Left kidney (tissue), 2 donors: ENCODE results near the gene DCP1A. TPM values are rescaled to one million over a fixed set of nuclear protein-coding genes. Genes with fewer than 3 reads are reported as not detected.
"Not testable (repeated sequence)": the region's sequence is repeated elsewhere in the genome, so short reads cannot be mapped to it uniquely, and the experiment has no call there.

Experiments
- DNase-seq: peaks from one replicate; pipeline ENCODE4 v3.0.0-alpha.2; 2013
- polyA plus RNA-seq: library from polyadenylated mRNA; unstranded; fragments of 120-200 nt; gene quantifications from one replicate; pipeline ENCODE4 v1.2.1, GENCODE V29; 2013; ENCODE audit not compliant: insufficient read length

The DCP1A gene
- polyA plus RNA-seq, 1 donor = 34.7 TPM

DNA sequence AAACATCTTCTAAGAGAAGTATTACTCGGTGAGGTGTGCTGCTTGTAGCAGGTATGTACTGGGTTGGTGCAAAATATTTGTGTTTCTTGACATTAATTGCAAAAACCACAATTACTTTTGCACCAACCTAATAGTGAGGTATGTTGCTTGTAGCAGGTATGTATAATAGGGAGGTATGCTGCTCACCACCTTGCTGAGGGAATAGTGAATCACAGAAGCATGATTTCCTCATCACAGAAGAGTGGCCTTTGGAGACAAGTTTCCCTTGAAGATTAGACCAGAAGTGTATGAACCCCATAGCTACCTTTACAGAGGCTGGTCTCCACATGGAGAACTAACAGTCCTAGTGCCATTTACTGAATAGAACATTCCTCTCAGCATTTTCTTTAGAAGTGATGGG is 15.5 kb downstream of the DCP1A start:
- no peak for DNase-seq

- DNase-seq = no peak
Measured at GRCh38 chr3:53329897-53330296, 17.4 kb downstream of the DCP1A start.

- no peak for DNase-seq
Measured at GRCh38 chr3:53328746-53329145, 18.6 kb downstream of the DCP1A start.

GRCh38 chr3:53327986-53328385 is 19.4 kb downstream of the DCP1A start:
- not testable (repeated sequence) for DNase-seq

GRCh38 chr3:53324105-53324504 is 23.2 kb downstream of the DCP1A start:
- no peak for DNase-seq

- no peak for DNase-seq
Measured at GRCh38 chr3:53320697-53321096, 26.6 kb downstream of the DCP1A start.

DNA sequence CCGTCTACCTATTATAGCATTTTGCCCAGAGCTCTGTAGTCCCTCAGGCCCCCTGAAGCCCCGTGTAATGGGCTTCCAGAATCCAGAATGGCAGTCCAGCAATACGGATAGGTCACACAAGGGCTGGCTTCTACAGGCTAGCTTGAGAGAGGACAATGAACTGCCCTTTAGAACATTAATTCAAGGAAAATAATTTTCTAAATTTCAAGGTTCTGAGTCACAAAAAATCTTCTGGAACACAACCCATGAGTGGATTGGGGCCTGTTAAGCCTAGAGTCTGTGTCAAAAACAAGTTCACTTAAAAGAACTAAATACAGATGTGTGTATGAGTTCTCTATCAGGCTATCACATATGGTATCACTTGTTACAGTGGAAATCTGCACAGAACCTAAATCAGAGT is 28.8 kb downstream of the DCP1A start:
- no peak for DNase-seq

- DNase-seq = no peak
Measured at GRCh38 chr3:53312832-53313231, 34.5 kb downstream of the DCP1A start.

- DNase-seq = no peak
Measured at GRCh38 chr3:53311882-53312281, 35.5 kb downstream of the DCP1A start.

- no peak for DNase-seq
Measured at GRCh38 chr3:53303957-53304356, 43.4 kb downstream of the DCP1A start.

DNA sequence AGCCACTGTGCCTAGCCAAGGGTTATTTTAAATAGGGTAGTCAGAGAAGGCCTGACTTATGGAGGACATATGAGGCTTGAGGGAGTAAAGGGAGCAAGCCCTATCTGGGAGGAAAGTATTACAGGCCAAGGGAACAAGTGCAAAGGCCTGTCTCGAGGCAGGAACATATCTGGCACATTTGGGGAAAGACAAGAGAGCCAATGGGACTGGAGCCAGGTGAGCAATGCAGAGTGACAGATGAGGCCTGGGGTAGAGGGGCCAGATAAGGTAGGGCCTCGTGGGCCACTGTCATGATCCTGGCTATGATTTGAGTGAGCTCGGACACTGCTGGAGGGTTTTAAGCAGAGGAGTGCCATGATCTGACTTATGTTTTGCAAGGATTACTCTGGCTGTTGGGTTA is 43.8 kb downstream of the DCP1A start:
- no peak for DNase-seq

DNA sequence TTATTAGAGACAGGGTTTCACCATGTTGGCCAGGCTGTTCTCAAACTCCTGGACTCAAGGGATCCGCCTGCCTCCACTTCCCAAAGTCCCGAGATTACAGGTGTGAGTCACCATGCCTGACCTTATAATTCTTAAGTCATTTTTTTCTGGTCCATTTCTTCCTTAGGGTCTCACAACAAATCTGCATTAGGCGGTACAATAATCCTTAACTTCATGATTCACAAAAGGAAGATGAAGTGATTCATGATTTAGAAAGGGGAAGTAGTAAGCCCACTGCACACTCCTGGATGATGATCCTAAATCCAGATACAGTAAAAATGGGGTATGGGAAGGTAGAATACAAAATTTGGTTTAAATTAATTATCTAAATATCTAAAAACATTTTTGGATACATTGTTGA is 46.5 kb downstream of the DCP1A start:
- no peak for DNase-seq

DNA sequence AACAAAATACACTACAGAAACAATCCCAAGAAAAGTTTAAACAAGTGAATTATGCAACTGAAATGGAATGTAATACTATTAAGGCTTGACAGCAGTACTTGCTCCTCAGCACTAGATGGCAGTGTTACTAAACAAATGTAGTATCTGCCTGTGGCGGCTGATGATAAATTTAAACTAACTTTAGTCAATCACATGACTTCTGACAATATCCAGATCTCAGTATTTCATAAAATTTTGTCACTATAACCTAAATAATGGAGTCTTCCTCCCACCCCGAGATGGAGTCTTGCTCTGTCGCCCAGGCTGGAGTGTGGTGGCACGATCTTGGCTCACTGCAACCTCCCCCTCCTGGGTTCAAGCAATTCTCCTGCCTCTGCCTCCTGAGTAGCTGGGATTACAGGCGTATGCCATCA is 47.7 kb downstream of the DCP1A start:
- peak; percentile 33 for DNase-seq

GRCh38 chr3:53295410-53295809 is 51.9 kb downstream of the DCP1A start:
- no peak for DNase-seq

DNA sequence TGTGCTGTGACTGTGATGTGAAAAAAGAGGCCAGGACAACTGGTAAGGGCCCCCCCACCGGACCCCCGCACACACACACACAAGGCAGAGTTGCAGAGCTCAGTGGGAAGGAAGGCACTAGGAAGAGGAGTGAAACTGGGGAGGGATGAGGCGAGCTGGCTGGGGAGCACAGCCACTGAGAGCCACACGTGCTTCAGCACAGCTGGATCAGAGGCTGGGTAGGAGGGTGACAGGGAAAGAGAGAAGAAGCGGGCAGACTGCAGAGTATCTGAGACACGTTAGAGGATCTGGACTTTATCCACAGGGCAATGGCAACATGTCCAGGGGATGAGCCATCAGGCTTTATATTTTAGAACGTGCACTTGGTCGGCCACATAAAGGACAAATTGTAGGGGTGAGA is 53.5 kb downstream of the DCP1A start:
- no peak for DNase-seq

GRCh38 chr3:53288214-53288613 is 59.1 kb downstream of the DCP1A start:
- no peak for DNase-seq

DNA sequence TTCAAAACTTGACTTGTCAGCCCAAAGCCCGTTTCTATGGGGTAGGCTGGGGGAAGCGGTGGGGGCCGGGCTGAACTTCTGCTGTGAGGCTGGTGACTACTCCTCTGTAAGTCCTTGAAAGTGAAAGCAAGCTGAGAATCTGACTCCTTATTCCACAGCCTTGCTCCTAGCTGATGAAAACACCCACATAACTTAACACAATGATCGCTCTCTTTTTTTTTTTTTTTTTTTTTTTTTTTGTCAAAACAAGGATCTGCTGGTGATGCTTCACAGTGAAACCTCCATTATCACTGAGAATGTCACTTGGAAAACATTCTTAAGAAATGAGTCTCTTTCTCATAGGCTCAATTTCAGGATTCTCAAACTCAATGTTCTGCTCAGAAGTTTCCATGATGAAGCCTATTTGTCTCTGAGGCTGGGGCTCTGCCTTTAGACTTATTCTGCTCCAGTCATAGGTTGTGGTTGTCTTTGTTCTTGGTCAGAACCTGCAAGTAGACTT is 60.2 kb downstream of the DCP1A start:
- no peak for DNase-seq

DNA sequence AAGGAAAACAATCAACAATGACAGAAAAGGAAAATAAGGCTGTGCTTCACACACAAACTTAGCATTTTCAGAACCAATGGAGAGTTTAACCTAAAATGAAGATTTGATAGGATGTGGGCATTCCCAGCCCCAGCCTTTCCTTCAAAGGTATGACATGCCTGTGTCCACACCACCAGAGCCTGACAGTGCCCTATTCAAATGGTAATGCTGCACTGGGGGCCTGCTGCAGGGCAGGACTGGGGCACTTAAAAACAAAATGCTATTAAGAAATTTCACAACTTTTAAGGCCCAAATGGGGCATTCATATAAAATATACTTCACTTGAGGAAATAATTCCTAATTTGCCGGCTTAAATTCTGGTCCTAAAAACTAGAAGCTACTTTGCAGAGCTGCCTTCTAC is 60.6 kb downstream of the DCP1A start:
- DNase-seq = no peak

DNA sequence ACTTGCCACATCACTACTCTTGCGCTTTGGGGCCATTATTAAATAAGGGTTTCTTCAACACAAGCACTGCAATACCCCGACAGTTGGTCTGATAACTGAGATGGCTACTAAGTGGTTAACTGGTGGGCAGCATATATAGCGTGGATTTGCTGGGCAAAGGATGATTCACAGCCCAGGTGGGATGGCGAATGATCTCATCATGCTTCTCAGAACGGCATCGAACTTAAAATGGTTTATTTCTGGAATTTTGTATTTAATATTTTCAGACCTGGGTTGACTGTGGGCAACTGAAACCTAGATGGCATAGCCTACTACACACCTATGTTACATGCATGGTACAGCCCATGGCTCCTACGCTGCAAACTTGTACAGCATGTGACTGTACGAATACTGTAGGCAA is 64.8 kb downstream of the DCP1A start:
- no peak for DNase-seq

GRCh38 chr3:53278667-53279066 is 68.7 kb downstream of the DCP1A start:
- DNase-seq = no peak

GRCh38 chr3:53274938-53275605 is 72.3 kb downstream of the DCP1A start:
- no peak for DNase-seq

DNA sequence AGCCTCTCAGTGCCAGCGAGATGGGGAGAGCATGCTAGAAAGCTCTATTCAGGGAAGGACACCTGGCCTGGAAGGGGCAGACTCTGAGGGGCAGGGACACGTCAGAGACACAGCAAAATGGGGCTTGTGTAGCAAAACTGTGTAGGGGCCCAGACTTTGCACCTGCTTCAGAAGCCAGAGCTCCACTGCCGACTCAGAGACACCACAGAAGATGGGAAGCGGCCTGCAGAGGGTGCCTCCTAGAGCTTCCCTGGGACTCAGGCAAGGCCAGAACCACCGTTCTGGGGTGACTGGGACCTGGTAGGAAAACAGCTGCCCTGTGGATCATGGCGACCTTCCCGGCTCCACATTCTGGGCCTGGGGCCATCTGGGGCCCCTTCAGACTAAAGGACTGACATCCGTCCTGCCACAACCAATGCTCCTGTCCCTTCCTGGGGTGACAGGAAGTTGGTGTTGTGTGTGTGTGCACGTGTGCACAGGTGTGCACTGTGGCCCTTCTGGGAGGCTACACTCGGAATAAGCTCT is 74.1 kb downstream of the DCP1A start:
- DNase-seq = no peak

DNA sequence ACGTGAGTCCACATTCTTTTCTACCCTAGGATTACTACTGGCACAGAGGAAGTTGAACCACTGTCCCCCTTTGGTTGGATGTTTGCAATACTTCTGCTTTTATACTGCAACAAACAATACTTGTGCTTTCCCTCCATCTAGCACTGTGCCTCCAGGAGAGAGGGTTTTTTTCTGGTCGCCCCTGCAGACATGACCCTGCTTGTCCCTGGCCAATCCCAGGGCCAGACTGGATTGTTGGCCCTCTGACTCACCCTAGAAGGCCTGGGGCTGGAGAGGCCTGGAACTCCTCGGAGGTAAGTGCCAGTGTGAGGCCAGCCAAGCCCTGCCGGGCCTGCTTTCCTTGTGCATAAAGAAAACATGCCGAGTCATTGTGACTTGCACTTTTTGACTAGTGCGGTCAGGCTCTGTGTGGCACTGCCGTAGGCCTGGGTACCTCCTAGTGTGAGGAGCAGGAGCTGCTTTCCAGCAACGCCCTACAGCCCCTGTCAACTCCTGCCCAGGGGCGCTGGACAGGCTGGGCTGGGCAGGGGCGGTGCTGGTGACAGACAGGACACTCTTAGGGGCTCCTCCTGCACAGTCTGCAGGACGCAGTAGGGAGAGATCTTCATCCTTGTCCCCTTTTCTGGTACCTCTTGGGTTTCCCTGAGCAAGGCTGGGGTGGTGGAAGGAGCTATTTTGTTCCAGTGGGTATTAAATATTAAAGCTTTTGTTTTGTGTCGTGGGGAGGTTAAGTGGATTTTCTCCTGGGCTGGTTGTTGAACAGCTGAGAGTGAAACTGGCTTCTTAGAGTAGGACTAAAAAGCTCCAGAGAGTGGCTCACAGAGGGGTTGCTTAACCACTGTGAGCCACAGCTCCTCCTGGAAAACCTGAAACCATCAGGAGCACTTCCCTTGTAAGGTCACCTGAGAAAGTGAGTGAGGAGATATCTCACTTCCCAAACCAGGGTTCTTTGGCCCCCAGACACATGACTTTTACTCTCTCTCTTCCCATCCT is 77.2 kb downstream of the DCP1A start:
- DNase-seq = peak; percentile 81
